SW480 (cell line): ENCODE measurements around the gene PLEKHA7.
"Not testable (repeated sequence)": the region's sequence is repeated elsewhere in the genome, so short reads cannot be mapped to it uniquely, and the experiment has no call there.

ENCODE experiments used
- DNase-seq: peaks from one replicate; pipeline ENCODE4 v3.0.0-alpha.2; 2016; ENCODE audit warnings: low spot score

The PLEKHA7 gene

GRCh38 chr11:16904761-16905160, 109.5 kb downstream of the PLEKHA7 start:
- DNase-seq: not testable (repeated sequence)

DNA sequence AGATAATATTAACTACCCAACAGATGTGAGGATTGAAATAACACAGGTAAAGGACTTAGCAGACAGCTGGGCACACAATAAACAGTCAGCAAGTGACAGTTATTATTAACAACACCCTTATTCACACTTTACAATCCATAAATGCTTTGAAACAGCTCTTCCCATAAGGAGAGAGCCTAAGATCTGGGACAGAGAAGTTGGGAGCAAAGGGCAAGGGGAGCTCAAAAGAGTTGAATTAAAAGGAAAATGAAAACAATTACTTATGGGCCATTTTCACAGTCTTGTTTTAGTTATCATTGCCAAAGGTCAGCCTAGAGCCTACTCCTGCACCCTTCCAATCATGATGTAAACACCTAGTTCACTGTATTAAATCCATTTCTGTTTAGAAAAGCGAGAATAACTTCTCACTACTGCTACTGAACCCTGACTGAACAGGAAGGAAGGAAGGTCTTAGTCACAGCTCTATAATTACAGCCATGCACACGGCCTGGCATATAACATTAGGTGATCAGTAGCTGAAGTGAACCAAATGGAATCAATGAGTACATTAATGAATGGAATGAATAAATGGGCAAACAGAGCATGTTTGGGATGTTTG, 111.3 kb downstream of the PLEKHA7 start:
- DNase-seq: peak; percentile 39

DNA sequence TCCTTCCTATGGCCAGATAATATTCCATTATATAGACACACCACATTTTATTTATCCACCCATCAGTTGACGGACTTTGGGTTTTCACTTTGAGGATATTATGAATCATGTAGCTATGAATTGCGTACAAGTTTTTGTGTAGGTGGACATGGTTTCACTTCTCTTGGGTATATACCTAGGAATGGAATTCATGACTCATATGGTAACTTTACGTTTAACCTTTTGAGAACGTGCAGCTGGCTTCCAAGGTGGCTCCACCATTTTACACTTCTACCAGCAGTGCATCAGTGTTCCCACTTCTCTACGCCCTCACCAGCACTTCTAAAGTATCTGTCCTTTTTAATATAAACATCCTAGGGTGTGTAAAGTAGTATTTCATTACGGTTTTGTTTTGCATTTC, 112.0 kb downstream of the PLEKHA7 start:
- DNase-seq: peak; percentile 92

DNA sequence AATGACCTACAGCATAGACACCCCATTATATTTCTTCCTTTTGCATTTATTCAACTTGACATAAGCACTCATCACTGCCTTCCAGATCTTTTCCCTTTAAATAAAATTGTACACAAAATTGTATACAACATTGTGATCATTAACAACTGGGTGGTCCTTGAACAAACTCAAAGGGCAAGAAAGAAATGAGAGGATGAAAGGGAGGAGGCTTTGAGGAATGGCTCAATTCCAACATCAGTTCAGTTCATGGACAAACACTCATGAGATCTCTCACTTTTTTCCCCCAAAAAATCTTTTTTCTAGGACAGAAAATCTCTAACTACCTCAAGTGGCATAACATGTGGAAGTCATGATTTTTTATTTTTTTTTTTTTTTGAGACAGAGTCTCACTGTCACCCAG, 113.7 kb downstream of the PLEKHA7 start:
- DNase-seq: no peak

DNA sequence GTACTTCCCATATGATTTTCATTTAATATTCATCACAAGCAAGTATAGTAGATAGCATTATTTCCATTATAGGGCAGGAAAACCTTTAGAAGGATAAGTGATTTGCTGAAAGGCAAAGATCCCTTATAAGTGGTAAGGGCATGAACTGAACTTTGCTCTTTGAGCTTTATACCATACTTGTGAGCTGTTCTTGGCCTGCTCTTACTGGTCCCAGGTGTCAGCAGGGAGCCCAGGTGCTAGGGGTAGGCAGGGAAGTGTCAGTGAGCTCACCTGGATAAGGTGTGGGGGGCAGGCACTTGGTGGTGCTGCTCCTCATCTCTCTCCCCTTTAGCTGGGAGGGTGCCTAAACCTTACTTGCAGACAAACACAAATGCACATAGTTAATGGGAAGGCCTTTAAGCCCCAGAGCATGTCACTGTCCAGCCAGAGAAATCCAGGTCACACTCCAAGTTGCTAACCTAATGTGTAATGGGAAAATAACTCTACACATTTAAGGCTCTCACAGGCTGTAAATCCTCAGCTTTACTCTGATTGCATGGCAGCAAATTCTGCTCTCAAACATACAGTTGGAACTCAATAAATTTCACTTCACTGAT, 114.4 kb downstream of the PLEKHA7 start:
- no peak for DNase-seq

DNA sequence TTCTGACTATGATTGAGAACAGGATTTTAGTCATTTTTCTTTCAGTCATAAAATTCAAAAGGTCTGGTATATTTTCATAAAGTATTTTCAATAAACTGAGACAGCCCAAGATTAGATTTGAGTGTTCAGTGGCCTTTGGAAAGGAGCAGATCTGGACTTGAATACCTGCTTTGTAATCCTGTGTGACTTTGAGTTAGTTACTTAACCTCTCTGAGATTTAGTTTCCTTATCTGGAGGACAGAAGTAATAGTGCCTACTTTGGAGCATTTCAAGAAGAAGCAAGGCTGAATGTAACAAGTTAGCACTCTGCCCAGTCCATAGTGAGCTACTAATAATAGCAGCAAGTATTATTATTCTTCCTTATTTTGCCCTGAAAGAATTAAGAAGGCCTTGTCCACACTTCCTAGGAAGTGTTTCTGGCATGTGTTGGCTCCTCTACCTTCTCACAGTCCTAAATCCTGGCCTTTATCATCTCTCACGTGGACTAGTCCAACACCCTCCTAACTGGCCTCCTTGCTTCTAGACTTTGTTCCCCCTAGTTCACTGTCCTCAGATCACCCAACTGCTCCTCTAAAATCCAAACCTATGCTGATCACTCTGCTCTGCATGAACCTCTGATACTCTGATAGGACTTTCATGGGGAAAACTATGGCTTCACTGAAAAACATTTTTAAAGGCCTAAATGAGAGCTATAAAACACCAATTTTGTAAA, 115.8 kb downstream of the PLEKHA7 start:
- DNase-seq: no peak

- DNase-seq: no peak
These were observed 116.6 kb downstream of the PLEKHA7 start for GRCh38 chr11:16897470-16898061.

DNA sequence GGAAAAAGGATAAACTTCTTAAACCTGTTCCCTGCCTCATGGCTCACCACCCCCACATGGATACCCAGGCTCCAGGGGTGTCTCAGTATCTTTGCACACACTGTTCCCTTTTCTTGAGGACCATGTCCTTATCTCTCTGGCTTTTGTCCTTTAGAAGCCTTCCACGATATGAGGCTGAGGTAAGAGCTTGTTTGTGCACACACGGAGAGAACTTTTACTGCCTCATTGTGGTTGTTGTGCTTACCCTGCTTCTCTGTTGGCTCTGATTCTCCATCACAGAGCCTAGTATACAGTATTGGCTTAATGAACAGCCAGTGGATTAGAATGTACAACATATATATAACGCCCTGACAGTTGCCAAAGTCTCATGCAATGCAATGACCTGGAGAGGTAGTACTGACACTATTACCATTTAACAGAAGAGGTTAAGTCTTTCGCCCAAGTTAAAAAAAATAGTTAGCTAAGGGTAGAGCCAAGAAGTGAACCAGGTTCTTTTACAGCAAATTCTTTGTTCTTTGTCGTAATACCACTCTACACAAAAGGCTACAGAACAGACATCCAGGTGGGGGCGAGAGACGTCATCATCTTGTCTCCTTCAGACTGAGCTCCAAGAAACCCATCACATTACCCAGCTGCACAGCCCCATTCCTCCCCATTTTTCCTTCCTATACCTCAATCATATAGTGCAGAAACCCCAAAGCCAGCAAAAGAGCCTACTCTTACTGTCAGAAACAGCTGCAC, 117.3 kb downstream of the PLEKHA7 start:
- no peak for DNase-seq

DNA sequence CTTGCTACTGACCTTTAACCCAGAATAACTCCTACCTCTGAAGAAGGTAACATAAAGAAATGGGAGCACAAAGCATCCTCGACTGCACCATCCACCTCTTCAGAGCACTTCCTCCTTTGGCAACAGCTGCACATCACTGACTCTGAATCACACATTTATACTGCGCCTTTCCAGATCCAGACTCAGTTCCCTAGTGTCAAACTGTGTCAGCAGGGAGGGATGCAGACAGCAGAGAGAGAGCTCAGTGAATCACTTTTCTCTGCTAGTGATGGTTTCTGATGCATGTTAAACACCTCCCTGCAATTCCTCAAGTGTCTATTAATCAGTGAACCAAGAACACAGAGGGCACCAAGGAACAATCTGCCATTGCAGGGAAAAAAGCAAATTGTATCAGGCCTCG, 118.9 kb downstream of the PLEKHA7 start:
- no peak for DNase-seq

- no peak for DNase-seq
These were observed 120.7 kb downstream of the PLEKHA7 start for GRCh38 chr11:16893456-16894066.

DNA sequence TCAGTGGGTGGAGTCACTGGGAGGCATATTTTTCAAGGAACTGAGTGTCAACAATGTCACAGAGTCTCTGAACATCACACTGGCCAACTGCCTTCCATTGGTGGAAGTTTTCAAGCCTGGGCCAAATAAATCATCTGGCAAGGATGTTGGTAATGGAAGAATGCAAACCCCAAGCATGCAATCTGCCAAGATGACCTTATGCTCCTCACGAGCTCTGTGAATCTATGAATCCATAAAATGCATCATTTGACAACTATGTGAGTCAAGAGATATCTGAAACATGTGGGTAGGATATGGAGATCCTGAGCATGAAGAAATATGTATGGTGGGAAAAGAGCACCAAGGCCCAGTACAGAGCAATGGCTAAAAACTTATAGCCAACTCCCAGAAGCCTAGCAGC, 122.2 kb downstream of the PLEKHA7 start:
- peak; percentile 18 for DNase-seq

DNA sequence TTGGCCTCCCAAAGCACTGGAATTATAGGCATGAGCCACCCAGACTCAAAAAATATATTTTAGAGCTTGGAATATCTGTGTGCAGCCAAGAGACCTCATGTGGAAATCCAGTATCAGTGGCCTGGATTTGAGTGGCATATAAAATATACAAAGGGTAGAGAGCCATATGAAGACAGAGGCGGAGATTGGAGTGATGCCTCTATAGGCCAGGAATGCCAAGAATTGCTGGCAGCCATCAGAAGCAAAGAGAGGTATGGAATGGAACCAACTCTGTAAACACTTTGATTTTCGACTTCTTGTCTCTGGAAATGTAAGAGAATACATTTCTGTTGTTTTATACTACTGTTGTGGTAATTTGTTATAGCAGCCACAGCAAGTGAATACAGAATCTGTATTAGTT, 123.0 kb downstream of the PLEKHA7 start:
- DNase-seq: no peak

DNA sequence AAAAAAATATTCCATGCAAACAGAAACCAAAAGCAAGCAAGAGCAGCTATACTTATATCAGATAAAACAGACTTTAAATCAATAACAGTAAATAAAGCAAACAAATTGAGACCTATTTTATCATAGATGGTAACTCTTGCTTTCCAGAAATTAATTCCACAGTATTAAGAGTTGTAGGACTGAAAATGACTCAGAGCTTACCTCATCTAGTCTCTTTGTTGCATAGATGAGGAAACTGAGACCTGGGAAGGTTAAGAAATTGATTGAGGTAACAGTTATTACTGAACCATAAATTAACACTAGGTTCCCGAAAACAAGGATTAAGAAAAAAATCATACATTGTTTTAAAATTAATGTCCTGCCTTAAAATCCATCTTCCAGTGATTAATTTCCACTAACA, 123.8 kb downstream of the PLEKHA7 start:
- no peak for DNase-seq

GRCh38 chr11:16889905-16890304, 124.3 kb downstream of the PLEKHA7 start:
- no peak for DNase-seq

DNA sequence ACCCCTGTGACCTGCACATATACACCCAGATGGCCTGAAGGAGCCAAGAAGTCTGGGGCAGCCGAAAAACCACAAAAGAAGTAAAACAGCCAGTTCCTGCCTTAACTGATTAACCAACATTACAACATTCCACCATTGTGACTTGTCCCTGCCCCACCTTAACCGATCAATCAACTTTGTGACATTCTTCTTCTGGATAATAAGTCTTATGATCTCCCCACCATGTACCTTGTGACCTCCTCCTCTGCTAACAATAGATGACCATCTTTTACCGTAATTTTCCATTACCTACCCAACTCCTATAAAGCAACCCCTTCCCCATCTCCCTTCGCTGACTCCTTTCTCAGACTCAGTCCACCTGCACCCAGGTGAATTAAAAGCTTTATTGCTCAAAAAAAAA, 125.2 kb downstream of the PLEKHA7 start:
- DNase-seq: not testable (repeated sequence)

- DNase-seq: not testable (repeated sequence)
These were observed 126.3 kb downstream of the PLEKHA7 start for GRCh38 chr11:16887887-16888286.

DNA sequence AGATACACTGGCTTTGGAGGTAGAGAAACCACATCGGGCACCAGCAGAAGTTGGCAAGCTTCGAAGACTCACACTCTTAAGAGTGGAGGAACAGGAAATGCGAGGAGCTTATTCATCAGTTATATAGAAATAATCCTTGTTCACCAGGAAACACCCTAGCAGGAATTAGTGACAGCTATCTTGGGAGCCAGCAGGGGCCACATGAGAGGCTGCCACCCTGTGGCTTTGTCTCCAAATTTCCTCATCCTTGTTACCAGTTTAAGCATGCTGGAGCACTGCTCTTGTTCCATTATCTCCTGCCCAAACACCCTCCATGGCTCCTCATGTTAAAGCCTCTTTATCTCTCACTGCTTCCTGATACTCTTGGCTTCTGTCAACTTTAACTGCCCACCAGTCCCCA, 131.0 kb downstream of the PLEKHA7 start:
- DNase-seq: peak; percentile 28

DNA sequence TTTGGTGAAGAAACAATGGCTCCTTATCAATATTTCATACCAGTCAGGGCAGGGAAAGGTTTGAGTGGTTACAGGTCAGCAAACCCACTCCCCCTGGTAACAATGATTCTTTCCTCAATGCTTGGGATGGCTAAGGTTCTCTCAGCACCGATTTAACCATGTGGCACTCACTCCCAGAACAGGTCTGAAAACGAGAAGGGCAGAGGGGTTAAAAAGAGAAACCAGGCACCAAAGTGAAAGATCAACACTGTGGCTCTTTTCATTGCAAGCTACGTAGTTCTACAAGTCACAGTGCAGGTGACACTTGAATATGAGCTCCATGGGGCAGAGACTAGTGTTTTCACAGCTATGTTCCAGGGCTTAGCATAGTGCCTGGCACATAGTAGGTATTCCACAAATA, 132.4 kb downstream of the PLEKHA7 start:
- DNase-seq: no peak

DNA sequence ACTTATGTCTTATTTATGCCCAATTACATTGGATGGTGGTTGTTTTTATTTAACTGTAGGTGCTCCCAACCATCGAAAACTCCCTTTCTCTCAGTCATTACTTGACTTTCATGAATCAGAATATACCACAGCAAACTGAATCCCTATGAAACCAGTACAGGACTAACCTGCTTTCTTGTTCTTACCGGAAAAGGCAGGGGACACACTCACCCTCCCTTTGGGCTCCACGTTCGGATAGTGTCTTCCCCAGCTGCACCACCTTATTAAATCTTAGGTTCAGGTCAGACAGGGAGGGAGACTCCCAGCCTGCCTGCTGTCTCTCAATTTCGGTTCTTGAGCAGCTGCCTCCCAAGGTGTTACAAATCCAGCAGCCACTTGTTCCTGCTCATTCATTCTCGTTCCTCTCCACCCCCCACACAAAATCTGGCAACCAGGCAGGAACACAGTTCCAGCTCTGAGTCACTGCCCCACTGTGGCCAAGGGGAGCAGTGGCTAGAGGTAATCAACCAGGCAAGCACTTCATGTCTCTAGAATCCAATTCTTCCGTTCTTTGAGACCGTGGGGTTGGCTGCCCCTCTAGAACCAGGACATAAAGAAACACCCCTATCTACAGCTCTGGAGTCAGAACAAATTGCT, 133.0 kb downstream of the PLEKHA7 start:
- DNase-seq: no peak

DNA sequence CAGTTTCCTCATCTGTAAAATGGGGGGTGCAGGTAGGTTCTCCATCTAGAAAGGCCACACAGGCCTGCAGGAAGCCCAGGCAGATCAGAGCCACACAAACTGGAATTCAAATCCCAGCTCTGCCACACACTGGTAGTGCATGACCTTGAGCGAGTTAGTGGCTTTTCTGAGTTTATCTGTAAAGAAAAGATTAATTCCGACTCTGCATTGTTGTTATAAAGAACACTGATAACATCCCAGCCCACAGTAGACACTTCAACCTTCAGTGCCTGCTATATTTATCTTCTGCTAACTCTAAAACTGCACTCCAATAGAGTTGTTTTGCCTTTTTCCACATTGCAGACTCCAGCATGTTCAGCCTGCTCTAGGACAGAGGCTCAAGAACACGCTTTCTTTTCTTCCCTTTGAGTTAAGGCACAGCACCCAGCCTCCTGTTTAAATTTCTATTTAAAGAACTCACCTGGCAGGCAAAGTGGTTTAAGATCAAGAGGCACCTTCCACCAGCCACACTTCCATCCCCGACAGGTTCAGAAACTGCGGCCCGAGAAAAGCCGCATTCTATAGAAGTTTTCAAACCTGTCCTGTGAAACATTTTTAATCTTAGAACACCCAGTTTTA, 133.9 kb downstream of the PLEKHA7 start:
- no peak for DNase-seq

GRCh38 chr11:16879690-16880089, 134.5 kb downstream of the PLEKHA7 start:
- no peak for DNase-seq
